Brain pericyte (primary cell): ENCODE measurements around the gene WDPCP.
"Not testable (repeated sequence)": the region's sequence is repeated elsewhere in the genome, so short reads cannot be mapped to it uniquely, and the experiment has no call there.

Experiments
- DNase-seq: peaks from one replicate; pipeline ENCODE4 v3.0.0-alpha.2; 2012; ENCODE audit warnings: low read depth, low spot score

WDPCP gene

DNA sequence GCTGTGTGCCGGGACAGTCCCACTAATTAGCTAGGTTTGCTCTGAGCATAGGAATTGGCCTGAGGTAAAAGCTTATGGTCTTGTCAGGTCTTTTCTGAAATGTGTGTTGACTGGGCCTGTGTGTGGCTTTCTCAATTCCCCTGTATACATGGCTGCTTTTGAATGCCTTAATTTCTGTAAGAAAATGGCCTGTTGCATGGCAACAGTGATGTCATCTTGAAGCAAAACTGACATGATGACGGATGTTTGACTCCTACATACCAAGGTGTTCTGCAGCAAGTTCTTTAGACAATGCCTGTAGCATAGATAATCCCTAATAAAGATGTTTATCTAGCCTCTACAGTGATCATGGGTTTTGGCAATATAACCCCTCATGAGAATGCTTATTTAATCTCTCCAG, 339.1 kb downstream of the WDPCP start:
- no peak for DNase-seq

GRCh38 chr2:63242747-63243146, 345.5 kb downstream of the WDPCP start:
- DNase-seq = no peak

GRCh38 chr2:63225964-63226686, 362.2 kb downstream of the WDPCP start:
- DNase-seq = no peak

DNA sequence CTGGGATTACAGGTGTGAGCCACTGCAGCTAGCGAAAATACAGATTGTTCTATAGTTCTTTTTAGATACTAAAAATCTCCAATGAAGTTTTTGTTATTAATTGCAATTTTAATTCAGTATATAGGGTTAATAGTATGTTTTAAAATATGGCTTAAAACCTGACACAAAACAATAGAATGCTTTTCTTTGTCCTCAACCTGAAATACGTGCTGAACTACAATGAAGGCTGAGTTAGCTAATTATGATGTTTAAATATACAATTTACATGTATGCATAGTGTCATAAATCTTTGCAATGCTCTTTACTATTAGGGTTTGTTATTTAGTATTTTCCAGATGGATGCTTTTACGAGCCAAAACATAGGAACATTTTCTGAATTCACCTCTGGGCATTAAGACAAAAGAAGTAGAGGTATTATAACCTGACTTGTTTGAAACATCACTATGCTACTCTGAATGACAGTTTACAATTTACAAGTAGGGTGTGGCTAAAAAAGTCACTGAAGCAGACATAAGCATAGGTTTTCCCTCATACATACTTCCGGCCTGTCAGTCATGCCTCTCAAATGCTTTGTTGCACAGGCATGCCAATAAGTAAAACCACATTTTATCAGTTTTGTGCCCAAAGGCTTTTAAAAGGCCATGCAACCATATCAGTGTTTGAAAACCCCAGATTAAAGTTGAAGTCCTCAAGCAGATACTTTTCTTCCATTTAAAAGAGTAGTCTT, 369.3 kb downstream of the WDPCP start:
- no peak for DNase-seq

DNA sequence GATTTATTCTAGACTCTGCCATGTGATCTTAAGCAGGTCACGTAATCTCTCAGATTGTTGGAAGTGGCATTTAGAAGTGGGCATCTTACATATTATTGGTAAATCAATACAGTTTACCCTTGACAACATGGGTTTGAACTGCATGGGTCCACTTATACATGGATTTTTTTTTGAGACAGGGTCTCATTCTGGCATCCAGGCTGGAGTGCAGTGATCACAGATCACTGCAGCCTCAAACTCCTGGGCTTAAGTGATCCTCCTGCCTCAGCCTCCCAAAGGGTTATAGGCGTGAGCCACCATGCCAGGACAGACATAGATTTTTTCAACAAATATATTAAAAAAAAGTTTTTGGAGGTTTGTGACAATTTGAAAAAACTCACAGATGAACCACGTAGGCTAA, 393.0 kb downstream of the WDPCP start:
- DNase-seq = no peak

DNA sequence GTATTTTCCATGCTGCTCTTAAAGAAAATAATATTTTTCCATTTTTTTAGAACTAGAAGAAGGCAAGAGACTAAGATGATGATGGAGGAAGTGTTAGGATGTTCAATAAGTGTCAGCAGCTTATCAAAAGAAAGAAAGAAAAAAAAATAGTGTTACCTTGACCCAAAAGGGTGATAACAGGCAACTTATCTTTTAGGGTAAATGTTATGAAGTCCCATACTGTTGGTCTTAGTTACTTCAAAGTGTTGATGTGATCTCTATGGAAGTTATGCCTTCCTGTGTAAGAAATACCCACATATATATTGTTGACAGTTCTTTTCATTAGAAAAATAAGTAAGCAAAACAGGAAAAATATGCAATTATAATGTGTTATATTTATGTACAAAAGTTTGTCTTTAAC, 394.1 kb downstream of the WDPCP start:
- no peak for DNase-seq

DNA sequence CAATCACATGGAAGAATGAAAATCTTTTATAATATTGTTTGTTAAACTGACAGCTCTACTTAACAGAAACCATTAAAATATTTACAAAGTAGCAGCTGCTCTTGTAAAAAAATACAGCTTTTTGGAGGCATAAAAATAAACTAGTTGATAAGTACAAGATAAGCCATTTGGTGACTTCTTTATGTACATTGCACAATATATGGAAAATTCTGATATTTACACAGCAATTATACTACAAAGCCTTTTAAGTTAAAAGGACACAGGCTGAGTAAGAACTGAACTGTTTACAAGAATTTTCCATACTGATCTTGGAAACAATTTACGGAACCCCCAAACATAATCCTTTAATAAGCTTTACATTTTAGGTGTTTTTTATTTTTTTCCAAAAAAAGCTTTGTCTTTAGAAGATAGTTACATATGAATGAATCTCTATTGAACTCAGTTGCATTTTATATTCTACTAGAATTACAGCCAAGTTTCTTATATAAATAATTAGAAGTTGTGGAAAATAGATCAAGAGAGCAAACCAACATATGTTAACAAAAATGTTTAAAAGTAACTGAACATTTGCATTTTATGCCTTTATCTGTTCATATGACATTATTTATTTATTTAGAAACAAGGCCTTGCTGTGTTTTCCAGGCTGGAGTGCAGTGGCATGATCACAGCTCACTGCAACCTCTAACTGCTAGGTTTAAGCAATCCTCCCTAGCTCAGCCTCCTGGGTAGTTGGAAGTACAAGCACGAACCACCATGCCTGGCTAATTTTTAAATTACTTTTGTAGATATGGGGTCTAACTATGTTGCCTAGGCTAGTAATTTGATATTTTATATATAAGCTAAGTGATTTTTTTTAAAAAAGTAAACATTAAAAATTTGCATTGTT, 395.1 kb downstream of the WDPCP start:
- no peak for DNase-seq

DNA sequence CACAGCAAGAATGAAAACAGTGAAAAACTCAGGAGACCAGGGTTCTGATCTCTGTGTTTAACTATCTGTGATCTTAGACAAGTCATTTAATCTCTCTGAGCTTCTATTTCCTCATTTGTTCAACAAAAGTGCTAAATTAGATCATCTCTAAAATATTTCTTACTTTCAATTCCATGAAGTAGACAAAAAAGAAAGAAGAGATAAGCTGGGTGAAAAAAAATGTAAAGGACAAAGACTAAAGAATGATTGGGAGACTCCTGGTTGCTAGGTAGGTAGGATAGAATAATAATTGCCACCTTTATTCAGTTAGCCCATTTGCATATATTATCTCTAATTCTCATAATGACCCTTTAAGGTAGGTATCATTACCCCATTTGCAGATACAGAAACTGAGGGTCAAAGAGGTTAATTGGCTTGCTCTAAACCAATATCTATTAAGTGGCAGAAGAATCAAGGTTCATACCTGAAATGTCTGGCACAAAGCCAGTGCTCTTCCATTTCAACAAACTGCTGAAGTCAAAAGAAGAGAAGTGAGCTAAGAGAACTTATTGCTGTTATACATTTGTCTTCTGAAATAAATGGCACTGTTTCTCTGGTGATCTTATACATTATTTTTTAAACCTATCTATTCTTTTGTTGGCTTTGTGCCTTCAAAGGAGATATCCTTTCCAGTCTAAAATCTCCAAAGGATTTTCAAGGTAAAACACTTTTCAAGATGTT, 395.9 kb downstream of the WDPCP start:
- no peak for DNase-seq

DNA sequence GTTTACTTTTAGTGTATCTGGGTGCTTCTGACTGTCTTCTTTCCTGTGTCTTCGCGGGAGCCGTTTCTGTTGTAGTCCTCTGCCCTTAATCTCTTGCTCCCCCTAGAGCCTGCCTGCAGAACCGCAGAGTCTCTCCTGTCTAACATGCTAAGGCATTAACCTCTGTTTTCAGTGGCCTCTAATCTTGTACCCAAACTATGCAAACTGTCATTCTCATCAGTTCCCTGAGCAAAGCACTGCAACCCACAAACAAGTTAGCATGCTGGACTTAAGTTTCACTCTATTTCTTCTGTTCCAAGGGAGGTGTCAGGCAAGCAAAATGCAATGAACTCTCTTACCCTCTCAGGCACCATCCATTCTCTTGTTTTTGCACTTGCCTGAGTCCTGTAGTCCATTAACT, 399.3 kb downstream of the WDPCP start:
- DNase-seq = peak; percentile 4

DNA sequence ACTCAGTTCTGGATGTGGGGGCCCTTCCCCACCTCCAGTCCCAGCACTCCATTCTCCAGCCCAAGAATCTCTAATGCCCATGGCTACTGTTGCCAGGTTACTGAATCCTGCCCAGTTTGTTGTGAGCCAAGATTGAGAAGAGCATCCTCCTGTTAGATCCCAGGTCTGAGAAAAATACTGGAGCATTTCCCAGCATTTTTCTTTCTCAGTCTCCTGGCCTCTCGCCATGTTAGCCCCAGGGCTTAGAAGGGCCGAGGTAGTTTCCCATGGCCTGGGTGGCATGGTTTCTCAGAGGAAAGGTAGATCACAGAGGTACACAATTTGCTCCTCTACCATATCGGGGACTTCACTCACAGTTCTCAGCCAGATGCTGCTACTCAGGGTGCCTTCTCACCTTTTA, 401.9 kb downstream of the WDPCP start:
- DNase-seq = no peak

- DNase-seq = no peak
Measured at GRCh38 chr2:63163161-63163820, 425.0 kb downstream of the WDPCP start.

- no peak for DNase-seq
Measured at GRCh38 chr2:63159262-63159661, 429.0 kb downstream of the WDPCP start.

- not testable (repeated sequence) for DNase-seq
Measured at GRCh38 chr2:63136683-63137082, 451.6 kb downstream of the WDPCP start.

GRCh38 chr2:63132020-63132419, 456.3 kb downstream of the WDPCP start:
- no peak for DNase-seq

DNA sequence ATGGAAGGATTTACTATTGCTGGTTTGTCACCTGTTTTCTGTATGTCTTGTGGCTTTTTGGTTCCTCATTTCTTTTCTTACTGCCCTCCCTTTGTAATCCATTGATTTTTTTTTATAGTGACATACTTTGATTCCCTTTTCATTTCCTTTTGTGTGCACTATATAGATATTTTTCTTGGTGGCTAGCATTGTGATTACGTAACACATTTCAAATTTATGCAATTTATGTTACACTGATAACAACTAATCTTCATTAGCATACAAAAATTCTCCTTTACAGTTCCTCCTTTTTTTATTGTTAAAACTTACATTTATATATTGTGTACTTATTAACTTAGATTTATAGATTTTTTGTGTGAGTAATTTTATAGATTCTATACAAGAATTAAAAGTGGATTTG, 457.1 kb downstream of the WDPCP start:
- DNase-seq = no peak

DNA sequence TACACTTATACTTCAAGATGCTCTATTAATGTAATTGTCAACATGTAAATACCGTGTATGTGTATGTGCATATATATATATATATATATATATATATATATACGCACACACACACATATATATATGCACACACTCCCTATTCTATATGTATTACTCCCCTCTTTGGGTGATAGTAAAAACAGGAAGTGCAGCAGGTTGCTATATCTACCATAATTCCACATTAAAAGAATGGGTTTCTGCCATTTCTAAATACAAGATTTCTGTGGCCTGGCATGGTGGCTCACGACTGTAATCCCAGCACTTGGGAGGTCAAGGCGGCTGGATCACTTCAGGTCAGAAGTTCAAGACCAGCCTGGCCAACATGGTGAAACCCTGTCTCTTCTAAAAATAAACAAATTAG, 460.7 kb downstream of the WDPCP start:
- no peak for DNase-seq

DNA sequence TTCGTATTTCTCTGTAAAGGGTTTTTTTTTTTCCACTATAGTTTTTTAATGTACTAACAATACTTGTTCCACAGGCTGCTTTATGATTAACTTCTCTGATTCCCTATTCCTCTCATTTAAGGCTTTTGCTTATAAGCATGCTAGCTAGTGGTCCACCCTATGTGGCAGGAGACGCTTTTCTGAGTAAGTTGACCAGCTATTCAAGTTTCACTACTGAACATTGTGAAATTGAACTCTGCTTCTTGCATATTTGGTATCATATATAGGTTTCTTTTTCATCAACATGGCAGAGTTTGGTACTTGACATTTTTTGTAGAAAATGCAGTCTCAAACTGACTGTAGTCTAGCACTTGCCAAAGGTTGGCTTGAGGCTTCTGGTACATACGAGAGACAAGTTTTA, 463.4 kb downstream of the WDPCP start:
- DNase-seq = no peak

DNA sequence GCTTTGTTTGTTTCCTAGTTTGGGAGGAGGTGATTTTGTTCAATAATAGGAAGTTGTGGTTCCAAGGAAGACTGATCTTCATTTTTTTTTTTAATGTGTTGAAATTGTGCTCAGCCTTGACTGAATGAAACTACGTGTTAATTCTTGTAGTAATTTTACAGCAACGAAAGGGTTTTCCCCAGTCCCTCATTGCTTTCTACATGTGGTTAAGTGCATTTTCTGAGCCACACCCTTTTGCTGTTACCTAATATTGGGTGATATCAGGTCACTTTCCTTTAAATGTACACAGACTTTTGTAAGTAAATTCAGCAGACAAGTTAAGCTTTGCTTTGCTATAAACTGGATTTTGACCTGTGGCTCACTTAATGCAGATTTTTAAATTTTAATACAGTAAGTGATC, 464.1 kb downstream of the WDPCP start:
- no peak for DNase-seq

DNA sequence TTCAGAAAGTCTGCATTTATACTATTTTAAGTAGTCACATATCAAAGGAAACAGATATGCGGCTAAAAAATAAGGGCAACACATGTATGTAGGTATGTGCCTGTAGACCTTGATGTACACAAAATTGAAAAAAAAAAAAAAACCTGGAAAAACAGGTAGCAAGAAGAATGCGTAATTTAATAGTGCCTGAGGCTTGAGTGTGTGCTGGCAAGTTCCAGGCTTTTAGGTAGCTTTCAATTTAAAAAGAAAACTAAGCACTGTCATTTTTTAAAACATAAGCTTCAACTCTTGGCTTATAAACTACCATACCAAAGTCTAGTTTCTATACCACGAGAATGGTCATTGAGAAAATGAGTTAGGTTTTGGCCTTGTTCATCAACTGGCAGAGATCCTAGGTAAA, 465.4 kb downstream of the WDPCP start:
- DNase-seq = no peak

DNA sequence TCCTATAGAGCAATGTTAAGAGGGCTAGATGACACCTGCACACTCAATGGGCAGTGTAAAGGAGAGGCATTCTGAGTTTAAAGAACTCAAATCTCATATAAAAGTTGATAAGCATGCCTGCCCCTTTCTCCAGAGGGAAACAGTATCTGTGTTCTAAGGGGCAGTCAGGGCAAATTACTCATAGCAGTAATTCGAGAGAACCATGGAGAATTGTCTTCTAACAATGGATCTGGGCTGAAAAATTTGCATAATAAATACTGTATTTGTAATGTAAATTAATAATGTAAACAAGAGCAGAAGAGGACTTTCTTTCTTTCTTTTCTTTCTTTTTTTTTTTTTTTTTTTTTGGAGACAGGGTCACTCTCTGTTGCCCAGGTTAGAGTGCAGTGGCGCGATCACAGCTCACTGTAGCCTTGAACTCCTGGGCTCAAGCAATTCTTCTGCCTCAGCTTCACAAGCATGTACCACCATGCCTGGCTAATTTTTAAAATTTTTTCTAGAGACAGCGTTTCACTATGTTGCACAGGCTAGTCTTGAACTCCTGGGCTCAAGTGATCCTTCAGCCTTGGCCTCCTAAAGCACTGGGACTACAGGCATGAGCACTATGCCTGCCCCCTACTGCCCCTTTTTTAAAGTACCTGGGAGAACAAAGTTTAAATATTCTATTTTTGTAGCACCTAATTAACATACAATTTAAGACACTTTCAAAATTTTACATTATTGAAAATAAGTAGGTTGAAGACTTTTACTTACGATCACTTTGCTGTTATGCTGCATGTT, 467.0 kb downstream of the WDPCP start:
- DNase-seq = no peak
